OCI-LY7 (cell line): ENCODE measurements around the gene CECR2. TPM values are rescaled to one million over a fixed set of nuclear protein-coding genes. Genes with fewer than 3 reads are reported as not detected.
"Not testable (repeated sequence)": the region's sequence is repeated elsewhere in the genome, so short reads cannot be mapped to it uniquely, and the experiment has no call there.

Source experiments
- BruUV-seq: library from RNA; stranded (reverse); fragments of 400-500 nt; replicated peaks from 2 replicates; lab custom pipeline; 2021; lab: Mats Ljungman, UMichigan
- CTCF ChIA-PET: fragments of 300-600 bp; sonication (Branson Sonifier 250); formaldehyde crosslinking; loops from one replicate; lab custom pipeline; 2022; ENCODE audit warnings: antibody characterized with exemption; ENCODE audit not compliant: unreplicated experiment; lab: Charles Lee
- POLR2A ChIA-PET: fragments of 300-600 bp; sonication (Branson Sonifier 250); formaldehyde crosslinking; loops from one replicate; lab custom pipeline; 2022; ENCODE audit warnings: antibody characterized with exemption; lab: Charles Lee
- DNase-seq: peaks from one replicate; pipeline ENCODE4 v3.0.0-alpha.2; 2015; ENCODE audit warnings: low spot score
- H2AFZ ChIP-seq: fragments of 200-600 bp; sonication (generic), shearing (Covaris generic); 2 replicates; pipeline ENCODE4 v1.6.1; 2014; ENCODE audit warnings: mild to moderate bottlenecking, antibody characterized with exemption, low read length, moderate library complexity
- H3K27ac ChIP-seq: fragments of 200-600 bp; sonication (generic); 2 replicates; pipeline ENCODE4 v1.5.1; 2014; ENCODE audit warnings: mixed run types, low read depth, mild to moderate bottlenecking, moderate library complexity, low read length, inconsistent platforms; ENCODE audit not compliant: poor library complexity, severe bottlenecking
- H3K36me3 ChIP-seq: fragments of 200-600 bp; sonication (generic); 2 replicates; pipeline ENCODE4 v1.6.1; 2014; ENCODE audit warnings: mild to moderate bottlenecking, antibody characterized with exemption, low read length, moderate library complexity, mixed read lengths; ENCODE audit not compliant: insufficient read depth
- H3K4me1 ChIP-seq: fragments of 200-600 bp; sonication (generic); 2 replicates; pipeline ENCODE4 v1.5.1; 2014; ENCODE audit warnings: mild to moderate bottlenecking, low read length; ENCODE audit not compliant: insufficient read depth, poor library complexity, severe bottlenecking
- H3K4me2 ChIP-seq: fragments of 200-600 bp; sonication (generic); 2 replicates; pipeline ENCODE4 v1.6.1; 2014; ENCODE audit warnings: mild to moderate bottlenecking, low read length
- H3K4me3 ChIP-seq: fragments of 200-600 bp; sonication (generic); 2 replicates; pipeline ENCODE4 v1.5.1; 2014; ENCODE audit warnings: mild to moderate bottlenecking, low read depth, low read length; ENCODE audit not compliant: poor library complexity, severe bottlenecking
- H3K79me2 ChIP-seq: fragments of 200-600 bp; sonication (generic); 2 replicates; pipeline ENCODE4 v1.6.1; 2016; ENCODE audit warnings: low read depth, mild to moderate bottlenecking, low read length, moderate library complexity, mixed read lengths; ENCODE audit not compliant: insufficient read depth
- H3K9me2 ChIP-seq: fragments of 200-600 bp; sonication (generic); 2 replicates; pipeline ENCODE4 v1.6.1; 2016; ENCODE audit warnings: mild to moderate bottlenecking, low read length, mixed read lengths; ENCODE audit not compliant: insufficient read depth
- H3K9me3 ChIP-seq: fragments of 200-600 bp; sonication (generic); 2 replicates; pipeline ENCODE4 v1.6.1; 2014; ENCODE audit warnings: mild to moderate bottlenecking, mixed run types, low read length, mixed read lengths
- H4K20me1 ChIP-seq: fragments of 200-600 bp; sonication (generic); 2 replicates; pipeline ENCODE4 v1.6.1; 2014; ENCODE audit warnings: mild to moderate bottlenecking, antibody characterized with exemption, low read length, moderate library complexity, mixed read lengths; ENCODE audit not compliant: insufficient read depth
- EZH2phosphoT487 ChIP-seq: fragments of 200-600 bp; sonication (generic); IDR thresholded peaks from 2 replicates; pipeline ENCODE4 v1.6.1; 2018; ENCODE audit warnings: low read depth, borderline replicate concordance, mild to moderate bottlenecking, mixed run types, antibody characterized with exemption, low read length, moderate library complexity, mixed read lengths
- intact Hi-C: fragments of 100-400 bp; cut with micrococcal nuclease; formaldehyde crosslinking; loops from one replicate; pipeline ENCODE4 v1.10.0; 2022; ENCODE audit not compliant: unreplicated experiment
- total RNA-seq, 2 experiments: library from RNA; depleted of rRNA in 1 of 2; stranded (reverse); fragments of >200 nt in 1 of 2; shearing (Covaris generic) in 1 of 2; gene quantifications; 2 replicates each; pipeline ENCODE4 v1.2.3, GENCODE V29; 2014 to 2022
- TF ChIP-seq, protein P1 (sequence below): fragments of 200-600 bp; sonication (generic); conservative IDR thresholded peaks from 2 replicates; pipeline ENCODE4 v1.5.1; 2014; ENCODE audit warnings: mild to moderate bottlenecking, antibody characterized with exemption, low read length, moderate library complexity, mixed read lengths

The CECR2 gene
- total RNA-seq, 2 experiments from 2014 or later: 0.09 to 0.53 TPM

DNA sequence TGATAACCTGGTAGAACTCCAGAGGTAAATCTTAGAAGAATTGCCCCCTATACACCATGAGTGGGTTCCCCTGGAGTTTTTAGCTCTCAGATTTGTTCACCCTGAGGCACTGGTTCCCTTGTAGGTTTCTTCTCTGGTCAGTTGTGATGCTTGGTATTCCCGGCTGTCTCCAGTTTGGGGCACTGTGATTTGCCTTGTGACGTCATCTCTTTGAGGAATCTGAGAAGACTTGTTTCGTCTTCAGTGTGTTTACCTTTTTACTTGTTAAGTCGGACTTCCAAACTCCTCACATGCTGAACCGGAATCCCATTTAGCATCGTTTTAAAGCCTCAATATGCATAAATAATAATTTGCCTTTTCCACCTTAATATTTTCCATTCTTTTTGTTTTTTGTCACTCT is 54.4 kb downstream of the CECR2 start:
- no peak for DNase-seq
- TF ChIP-seq, protein P1, sequence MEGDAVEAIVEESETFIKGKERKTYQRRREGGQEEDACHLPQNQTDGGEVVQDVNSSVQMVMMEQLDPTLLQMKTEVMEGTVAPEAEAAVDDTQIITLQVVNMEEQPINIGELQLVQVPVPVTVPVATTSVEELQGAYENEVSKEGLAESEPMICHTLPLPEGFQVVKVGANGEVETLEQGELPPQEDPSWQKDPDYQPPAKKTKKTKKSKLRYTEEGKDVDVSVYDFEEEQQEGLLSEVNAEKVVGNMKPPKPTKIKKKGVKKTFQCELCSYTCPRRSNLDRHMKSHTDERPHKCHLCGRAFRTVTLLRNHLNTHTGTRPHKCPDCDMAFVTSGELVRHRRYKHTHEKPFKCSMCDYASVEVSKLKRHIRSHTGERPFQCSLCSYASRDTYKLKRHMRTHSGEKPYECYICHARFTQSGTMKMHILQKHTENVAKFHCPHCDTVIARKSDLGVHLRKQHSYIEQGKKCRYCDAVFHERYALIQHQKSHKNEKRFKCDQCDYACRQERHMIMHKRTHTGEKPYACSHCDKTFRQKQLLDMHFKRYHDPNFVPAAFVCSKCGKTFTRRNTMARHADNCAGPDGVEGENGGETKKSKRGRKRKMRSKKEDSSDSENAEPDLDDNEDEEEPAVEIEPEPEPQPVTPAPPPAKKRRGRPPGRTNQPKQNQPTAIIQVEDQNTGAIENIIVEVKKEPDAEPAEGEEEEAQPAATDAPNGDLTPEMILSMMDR: no peak
- TF ChIP-seq EZH2phosphoT487: no peak
- Histone ChIP-seq H3K36me3 (no peaks in the 10 kb centered on the region), H3K4me1 (no peaks in the 10 kb centered on the region), H3K79me2 (no peaks in the 10 kb centered on the region), H2AFZ (no peak overlapping the region), H3K27ac (no peak overlapping the region), H3K4me2 (no peak overlapping the region), H3K9me2 (no peaks in the 10 kb centered on the region), H3K9me3 (no peaks in the 10 kb centered on the region), H4K20me1 (no peaks in the 10 kb centered on the region), H3K4me3 (no peak overlapping the region)
- BruUV-seq: no TSS peak
- POLR2A ChIA-PET: no interaction called here
- intact Hi-C loops: no loop called here
- CTCF ChIA-PET: no interaction called here

DNA sequence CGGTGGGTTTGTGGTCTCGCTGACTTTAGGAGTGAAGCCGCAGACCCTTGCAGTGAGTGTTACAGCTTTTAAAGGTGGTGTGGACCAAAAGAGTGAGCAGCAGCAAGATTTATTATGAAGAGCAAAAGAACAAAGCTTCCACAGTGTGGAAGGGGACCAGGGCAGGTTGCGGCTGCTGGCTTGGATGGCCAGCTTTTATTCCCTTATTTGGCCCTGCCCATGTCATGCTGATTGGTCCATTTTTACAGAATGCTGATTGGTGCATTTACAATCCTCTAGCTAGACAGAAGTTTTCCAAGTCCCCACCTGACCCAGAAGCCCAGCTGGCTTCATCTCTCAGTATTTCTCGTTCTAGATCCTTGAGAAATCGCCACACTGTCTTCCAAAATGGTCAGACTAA is 58.3 kb downstream of the CECR2 start:
- H3K4me1 ChIP-seq, H3K4me3 ChIP-seq, H3K9me2 ChIP-seq, H2AFZ ChIP-seq, H3K79me2 ChIP-seq, H3K27ac ChIP-seq, H3K4me2 ChIP-seq, POLR2A ChIA-PET, BruUV-seq, H3K36me3 ChIP-seq, H4K20me1 ChIP-seq, intact Hi-C loops, CTCF ChIA-PET, H3K9me3 ChIP-seq, DNase-seq: not testable (repeated sequence)

DNA sequence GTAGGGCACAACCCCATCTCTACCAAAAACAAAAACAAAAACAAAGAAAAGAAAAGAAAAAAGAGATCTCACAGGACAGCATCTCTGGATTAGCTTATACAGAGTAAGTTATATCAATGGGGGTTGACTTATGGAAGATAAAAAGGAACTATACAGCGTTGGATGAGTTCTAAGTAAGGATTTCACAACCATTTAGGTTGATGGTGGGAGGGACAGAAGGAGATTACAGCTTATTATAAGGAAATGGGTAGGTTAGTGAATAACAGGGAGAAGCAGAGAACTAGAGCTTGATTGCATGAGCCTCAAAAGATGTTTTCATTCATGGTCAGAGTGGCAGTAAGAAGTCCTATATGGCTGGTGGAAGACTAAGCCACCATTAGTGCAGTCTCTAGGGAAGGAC is 60.3 kb downstream of the CECR2 start:
- Histone ChIP-seq H3K36me3 (no peaks in the 10 kb centered on the region), H3K9me3 (no peaks in the 10 kb centered on the region), H3K79me2 (no peaks in the 10 kb centered on the region), H3K4me1 (peaks cover 8% of the 10 kb centered on the region), H3K4me2 (no peak overlapping the region), H3K27ac (no peak overlapping the region), H3K9me2 (no peaks in the 10 kb centered on the region), H2AFZ (no peak overlapping the region), H4K20me1 (no peaks in the 10 kb centered on the region), H3K4me3 (no peak overlapping the region)
- ChIA-PET POLR2A (interaction anchor here (0.7 kb wide), 2 partner anchors 9 to 211 kb away, joined by 3 to 4 read pairs; no protein-coding TSS in a partner anchor), CTCF (no interaction called here)
- intact Hi-C loops: no loop called here
- DNase-seq: no peak
- no peak for TF ChIP-seq EZH2phosphoT487
- TF ChIP-seq, protein P1: no peak
- BruUV-seq: no TSS peak
